LNCaP clone FGC (cell line): ENCODE results near the gene HS6ST1.

Experiments used
- DNase-seq: peaks from one replicate; pipeline ENCODE4 v3.0.0-alpha.2; 2011; ENCODE audit warnings: low read depth
- H3K4me3 ChIP-seq: 2 replicates; pipeline ENCODE4 v1.5.1; 2011; ENCODE audit warnings: mild to moderate bottlenecking, low read depth, low read length, control low read depth
- TF ChIP-seq, protein P1 (sequence below): IDR thresholded peaks from 2 replicates; pipeline ENCODE4 v1.5.1; 2012; ENCODE audit warnings: mild to moderate bottlenecking; ENCODE audit not compliant: control insufficient read depth, insufficient read depth; ENCODE audit errors: extremely low read depth

Gene HS6ST1

DNA sequence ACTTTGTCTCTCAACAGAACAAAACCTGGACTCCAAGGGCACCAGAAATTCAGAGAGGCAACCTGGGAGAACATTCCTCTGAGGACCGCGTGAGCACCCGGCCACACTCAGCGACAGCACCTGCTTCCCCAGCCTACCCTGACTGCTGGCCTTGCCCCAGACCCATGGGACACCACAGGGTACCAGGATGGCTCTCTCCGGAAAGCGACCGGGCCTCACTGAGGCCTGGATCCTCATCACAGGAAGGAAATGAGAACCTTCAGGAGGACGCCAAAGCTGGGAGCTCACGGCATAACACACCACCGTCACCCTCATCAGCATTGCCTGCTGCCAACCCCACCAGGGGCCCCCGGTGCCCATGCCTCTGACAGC lies 38.9 kb downstream of the HS6ST1 start:
- TF ChIP-seq, protein P1, sequence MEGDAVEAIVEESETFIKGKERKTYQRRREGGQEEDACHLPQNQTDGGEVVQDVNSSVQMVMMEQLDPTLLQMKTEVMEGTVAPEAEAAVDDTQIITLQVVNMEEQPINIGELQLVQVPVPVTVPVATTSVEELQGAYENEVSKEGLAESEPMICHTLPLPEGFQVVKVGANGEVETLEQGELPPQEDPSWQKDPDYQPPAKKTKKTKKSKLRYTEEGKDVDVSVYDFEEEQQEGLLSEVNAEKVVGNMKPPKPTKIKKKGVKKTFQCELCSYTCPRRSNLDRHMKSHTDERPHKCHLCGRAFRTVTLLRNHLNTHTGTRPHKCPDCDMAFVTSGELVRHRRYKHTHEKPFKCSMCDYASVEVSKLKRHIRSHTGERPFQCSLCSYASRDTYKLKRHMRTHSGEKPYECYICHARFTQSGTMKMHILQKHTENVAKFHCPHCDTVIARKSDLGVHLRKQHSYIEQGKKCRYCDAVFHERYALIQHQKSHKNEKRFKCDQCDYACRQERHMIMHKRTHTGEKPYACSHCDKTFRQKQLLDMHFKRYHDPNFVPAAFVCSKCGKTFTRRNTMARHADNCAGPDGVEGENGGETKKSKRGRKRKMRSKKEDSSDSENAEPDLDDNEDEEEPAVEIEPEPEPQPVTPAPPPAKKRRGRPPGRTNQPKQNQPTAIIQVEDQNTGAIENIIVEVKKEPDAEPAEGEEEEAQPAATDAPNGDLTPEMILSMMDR: no peak
- no peak overlapping the region for H3K4me3 ChIP-seq
- no peak for DNase-seq

DNA sequence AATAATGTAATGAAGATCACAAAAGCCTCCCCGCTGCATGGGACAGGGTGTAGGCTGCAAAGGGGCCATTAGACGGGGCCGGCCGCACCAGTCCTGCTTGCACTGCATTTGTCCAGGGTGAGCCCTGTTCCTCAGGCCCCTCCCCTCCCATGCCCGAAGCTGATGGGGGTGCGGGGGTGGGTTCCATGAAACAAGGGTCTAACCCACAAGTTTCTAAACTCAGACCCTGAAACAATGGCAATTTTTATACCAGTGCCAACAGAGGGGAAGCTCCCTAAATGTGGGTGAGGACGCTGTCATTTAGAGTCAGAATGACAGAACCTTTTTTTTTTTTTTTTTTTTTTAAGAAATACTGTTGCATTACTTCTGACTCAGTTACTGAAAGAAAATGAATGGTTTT lies 39.7 kb downstream of the HS6ST1 start:
- no peak overlapping the region for H3K4me3 ChIP-seq
- TF ChIP-seq, protein P1: no peak
- DNase-seq: no peak

DNA sequence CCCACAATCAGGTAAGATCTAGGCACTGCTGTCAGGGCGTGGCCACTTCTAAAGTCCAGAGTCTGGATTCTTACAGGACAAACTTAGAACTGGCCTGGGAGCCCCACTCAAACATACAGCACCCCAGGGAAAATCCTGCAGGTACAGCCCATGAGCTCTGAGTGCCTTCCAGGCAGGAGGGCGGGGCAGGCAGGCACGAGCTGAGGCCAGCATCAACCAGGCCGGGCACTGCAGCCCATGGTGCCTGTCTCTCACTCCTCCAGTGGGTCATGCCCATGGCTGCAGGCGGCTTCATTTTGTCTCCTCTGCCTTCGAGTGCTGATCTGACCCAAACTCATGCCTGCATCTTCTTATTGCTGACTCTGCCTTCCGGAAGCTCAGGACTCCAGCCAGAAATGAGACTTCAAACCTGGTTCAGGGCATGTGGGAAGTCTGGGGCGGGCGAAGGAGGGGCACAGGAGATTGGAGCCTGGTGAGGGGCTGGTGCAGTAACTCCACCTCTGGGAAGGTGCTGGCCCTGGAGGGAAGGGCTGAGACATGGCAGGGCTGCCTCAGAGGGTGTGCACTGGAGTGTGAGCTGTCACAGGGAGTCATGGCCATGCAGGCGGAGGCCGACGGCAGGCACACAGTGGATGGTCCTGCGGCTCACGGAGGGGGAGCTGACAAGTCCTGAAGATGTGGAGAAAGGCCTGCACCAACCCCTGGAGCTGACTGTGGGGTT lies 40.5 kb downstream of the HS6ST1 start:
- TF ChIP-seq, protein P1: no peak
- no peak for DNase-seq
- no peak overlapping the region for H3K4me3 ChIP-seq

DNA sequence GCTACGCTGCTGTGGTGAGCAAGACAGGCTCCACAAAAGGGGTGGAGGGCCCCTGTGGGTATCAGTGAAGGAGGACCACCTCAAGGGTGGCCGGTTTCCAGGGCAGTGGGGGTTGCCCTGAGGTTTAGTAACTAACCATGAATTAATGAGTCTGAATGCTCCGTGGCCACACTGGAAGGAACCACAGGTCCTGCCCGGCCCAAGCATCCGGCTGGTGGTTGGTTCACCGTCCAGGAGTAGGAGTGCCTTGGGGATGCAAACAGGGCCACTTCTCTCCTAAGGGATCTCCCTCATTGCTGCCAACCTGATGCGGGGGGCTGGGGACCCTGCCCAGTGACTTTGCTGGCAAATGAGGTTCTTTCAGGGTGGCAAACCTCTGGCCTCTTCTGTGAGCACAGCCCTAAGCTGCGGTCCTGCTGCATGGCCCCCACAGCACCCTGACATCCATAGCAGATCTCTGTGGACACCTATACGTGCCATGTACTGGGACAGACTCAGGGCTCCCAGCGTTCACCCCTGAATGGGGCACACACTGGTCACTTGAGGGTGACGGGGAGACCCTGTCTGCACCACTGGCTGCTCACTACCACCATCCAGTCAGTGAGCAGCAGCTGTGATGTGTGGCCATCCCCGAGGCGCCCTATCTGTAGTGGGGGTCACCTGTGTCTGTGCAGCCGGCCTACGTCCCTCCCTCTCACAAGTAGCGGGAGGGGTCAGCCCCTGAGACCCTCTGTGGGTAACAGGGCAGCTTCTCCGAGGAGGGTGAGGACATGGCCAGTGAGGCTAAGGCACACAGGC lies 41.6 kb downstream of the HS6ST1 start:
- TF ChIP-seq, protein P1: no peak
- DNase-seq: no peak
- no peak overlapping the region for H3K4me3 ChIP-seq

DNA sequence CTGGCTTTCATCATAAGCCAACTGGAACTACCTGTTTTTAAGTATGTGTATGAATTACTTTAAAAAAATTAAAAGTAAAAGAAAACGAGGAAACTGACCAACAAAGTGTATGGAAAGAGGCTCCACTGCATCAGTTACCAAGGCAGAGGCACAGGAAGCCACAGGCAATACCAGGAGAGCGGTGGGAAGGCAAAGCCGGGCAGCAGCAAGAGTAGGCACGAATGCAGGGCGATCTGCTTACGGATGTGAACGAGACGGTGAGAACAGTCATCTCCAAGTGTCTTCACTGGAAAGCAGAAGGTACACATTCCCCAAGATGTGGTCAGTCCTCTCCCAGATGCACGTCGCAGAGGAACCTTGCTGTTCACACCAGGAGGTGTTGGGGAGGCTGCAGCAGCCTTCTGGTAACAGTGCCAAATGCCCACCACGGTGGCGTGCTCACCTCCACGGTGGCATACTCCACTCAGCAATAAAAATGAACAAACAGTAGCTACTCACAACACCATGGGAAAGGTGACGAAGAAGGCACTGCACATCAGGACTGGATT lies 43.1 kb downstream of the HS6ST1 start:
- no peak overlapping the region for H3K4me3 ChIP-seq
- DNase-seq: no peak
- TF ChIP-seq, protein P1: no peak

DNA sequence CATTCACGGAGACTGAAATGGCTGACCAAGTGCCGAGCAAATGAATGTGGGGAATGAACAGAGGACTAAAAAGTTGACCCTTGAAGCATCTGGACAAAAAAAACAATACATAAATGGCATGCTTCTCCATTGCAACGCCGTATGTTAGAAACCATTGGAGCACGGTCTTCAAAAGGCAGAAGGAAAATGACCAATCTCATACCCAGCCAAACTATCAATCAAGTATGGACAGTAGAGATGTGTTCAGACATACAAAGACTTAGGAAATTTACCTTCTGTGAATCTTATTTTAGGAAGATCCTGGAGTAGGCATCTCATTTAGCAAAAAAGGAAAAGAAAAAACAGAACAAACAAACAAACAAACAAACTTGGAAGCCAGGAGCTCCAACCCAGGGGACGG lies 44.5 kb downstream of the HS6ST1 start:
- no peak for DNase-seq
- H3K4me3 ChIP-seq: no peak overlapping the region
- TF ChIP-seq, protein P1: no peak
